Neural cell (in vitro differentiated cells): ENCODE data around the gene AHSP. TPM values are rescaled to one million over a fixed set of nuclear protein-coding genes. Genes with fewer than 3 reads are reported as not detected.

Experiments
- H2AFZ ChIP-seq: fragments of 200-600, 300-800 bp; sonication (generic), shearing (Covaris generic); 2 replicates; pipeline ENCODE4 v1.6.0; 2014; ENCODE audit warnings: low read depth, mild to moderate bottlenecking, antibody characterized with exemption, low read length, moderate library complexity
- H3F3A ChIP-seq: fragments of 200-600 bp; shearing (Covaris generic); 2 replicates; pipeline ENCODE4 v1.6.1; 2016; ENCODE audit warnings: mild to moderate bottlenecking, moderate library complexity, mixed read lengths, antibody characterized with exemption, low read length; ENCODE audit not compliant: insufficient read depth, poor library complexity, severe bottlenecking
- H3K27ac ChIP-seq: fragments of 200-600, 300-800 bp; sonication (generic), shearing (Covaris generic); 2 replicates; pipeline ENCODE4 v1.5.1; 2014; ENCODE audit warnings: mild to moderate bottlenecking, low read length, moderate library complexity
- H3K27me3 ChIP-seq: fragments of 300-800, 200-600 bp; sonication (generic), shearing (Covaris generic); 2 replicates; pipeline ENCODE4 v1.6.0; 2014; ENCODE audit warnings: mild to moderate bottlenecking, low read depth, low read length, moderate library complexity; ENCODE audit not compliant: insufficient read depth
- H3K36me3 ChIP-seq: fragments of 300-800, 200-600 bp; sonication (generic), shearing (Covaris generic); 2 replicates; pipeline ENCODE4 v1.5.1; 2014; ENCODE audit warnings: mild to moderate bottlenecking, antibody characterized with exemption, low read length, moderate library complexity; ENCODE audit not compliant: insufficient read depth
- H3K4me2 ChIP-seq: fragments of 300-800, 200-600 bp; sonication (generic), shearing (Covaris generic); 2 replicates; pipeline ENCODE4 v1.6.0; 2014; ENCODE audit warnings: mild to moderate bottlenecking, low read length
- H3K4me3 ChIP-seq: fragments of 300-800, 200-600 bp; sonication (generic), shearing (Covaris generic); 2 replicates; pipeline ENCODE4 v1.5.1; 2014; ENCODE audit warnings: mild to moderate bottlenecking, low read length, moderate library complexity
- H3K79me2 ChIP-seq: fragments of 200-600 bp; shearing (Covaris generic); replicated peaks from 2 replicates; pipeline ENCODE4 v1.6.0; 2014; ENCODE audit warnings: mild to moderate bottlenecking, low read length, moderate library complexity; ENCODE audit not compliant: insufficient read depth
- H3K9ac ChIP-seq: fragments of 300-800, 200-600 bp; sonication (generic), shearing (Covaris generic); 2 replicates; pipeline ENCODE4 v1.6.1; 2016; ENCODE audit warnings: mild to moderate bottlenecking, low read length, mixed read lengths
- H3K9me2 ChIP-seq: fragments of 200-600 bp; shearing (Covaris generic); 2 replicates; pipeline ENCODE4 v1.6.1; 2016; ENCODE audit warnings: mild to moderate bottlenecking, low read length, mixed read lengths; ENCODE audit not compliant: insufficient read depth
- H3K9me3 ChIP-seq: fragments of 200-600, 300-800 bp; sonication (generic), shearing (Covaris generic); 2 replicates; pipeline ENCODE4 v1.6.1; 2016; ENCODE audit warnings: mild to moderate bottlenecking, mixed run types, low read length, moderate library complexity, mixed read lengths
- H4K20me1 ChIP-seq: fragments of 200-600 bp; shearing (Covaris generic); 2 replicates; pipeline ENCODE4 v1.6.1; 2016; ENCODE audit warnings: mild to moderate bottlenecking, mixed run types; ENCODE audit not compliant: insufficient read depth
- CTCF ChIP-seq: fragments of 450-650 bp; IDR thresholded peaks from 2 replicates; pipeline ENCODE4 v1.5.1; 2014; ENCODE audit warnings: antibody characterized with exemption, mild to moderate bottlenecking, moderate library complexity; ENCODE audit not compliant: poor library complexity, severe bottlenecking
- EP300 ChIP-seq: fragments of 450-650 bp; conservative IDR thresholded peaks from 2 replicates; pipeline ENCODE4 v1.6.1; 2014; ENCODE audit warnings: antibody characterized with exemption, mild to moderate bottlenecking, moderate library complexity; ENCODE audit not compliant: poor library complexity, severe bottlenecking
- EZH2 ChIP-seq: fragments of 200-600, 300-800 bp; shearing (Covaris generic), sonication (generic); IDR thresholded peaks from 2 replicates; pipeline ENCODE4 v1.6.1; 2014; ENCODE audit warnings: antibody characterized with exemption, low read length, borderline replicate concordance, mild to moderate bottlenecking; ENCODE audit not compliant: insufficient read depth, poor library complexity, severe bottlenecking
- MXI1 ChIP-seq: fragments of 450-650 bp; conservative IDR thresholded peaks from 2 replicates; pipeline ENCODE4 v1.6.1; 2014; ENCODE audit warnings: antibody characterized with exemption, mild to moderate bottlenecking; ENCODE audit not compliant: poor library complexity, severe bottlenecking
- POLR2AphosphoS5 ChIP-seq: IDR thresholded peaks from 2 replicates; pipeline ENCODE4 v1.6.1; 2012
- RAD21 ChIP-seq: fragments of 450-650 bp; conservative IDR thresholded peaks from 2 replicates; pipeline ENCODE4 v1.6.1; 2014; ENCODE audit warnings: antibody characterized with exemption, mild to moderate bottlenecking, moderate library complexity
- REST ChIP-seq: IDR thresholded peaks from 2 replicates; pipeline ENCODE4 v1.6.1; 2012; ENCODE audit warnings: borderline replicate concordance
- SMC3 ChIP-seq: fragments of 450-650 bp; conservative IDR thresholded peaks from 2 replicates; pipeline ENCODE4 v1.6.1; 2014; ENCODE audit warnings: antibody characterized with exemption, mild to moderate bottlenecking, moderate library complexity; ENCODE audit not compliant: poor library complexity
- TAF1 ChIP-seq: IDR thresholded peaks from 2 replicates; pipeline ENCODE4 v1.6.1; 2012; ENCODE audit warnings: low read depth
- polyA plus RNA-seq: library from polyadenylated mRNA; depleted of rRNA; stranded (reverse); fragments of >200 nt; gene quantifications from 2 replicates; pipeline ENCODE4 v1.2.3, GENCODE V29; 2014

Gene AHSP
- polyA plus RNA-seq, 1 donor from 2014 or later = not detected

- Histone ChIP-seq H3K9me3 (no peaks in the 10 kb centered on the region), H2AFZ (no peak overlapping the region), H3K27ac (no peak overlapping the region), H3K79me2 (peaks cover 9% of the 10 kb centered on the region), H3F3A (no peaks in the 10 kb centered on the region), H3K4me3 (no peak overlapping the region), H3K27me3 (no peaks in the 10 kb centered on the region), H3K9me2 (no peaks in the 10 kb centered on the region), H3K4me2 (no peak overlapping the region), H4K20me1 (no peaks in the 10 kb centered on the region), H3K36me3 (no peaks in the 10 kb centered on the region), H3K9ac (no peak overlapping the region)
- TF ChIP-seq POLR2AphosphoS5 (no peak), EZH2 (no peak), MXI1 (no peak), EP300 (no peak), SMC3 (no peak), CTCF (no peak), TAF1 (no peak), RAD21 (no peak), REST (no peak)
Measured at GRCh38 chr16:31513126-31513525, 14.6 kb upstream of the AHSP start.

GRCh38 chr16:31513884-31514283, 13.8 kb upstream of the AHSP start:
- Histone ChIP-seq H3K27me3 (no peaks in the 10 kb centered on the region), H3K36me3 (no peaks in the 10 kb centered on the region), H4K20me1 (no peaks in the 10 kb centered on the region), H3K9me3 (no peaks in the 10 kb centered on the region), H3K27ac (no peak overlapping the region), H2AFZ (no peak overlapping the region), H3K9me2 (no peaks in the 10 kb centered on the region), H3F3A (no peaks in the 10 kb centered on the region), H3K4me2 (no peak overlapping the region), H3K79me2 (peaks cover 6% of the 10 kb centered on the region), H3K9ac (no peak overlapping the region), H3K4me3 (no peak overlapping the region)
- TF ChIP-seq CTCF = no peak
- no peak for TF ChIP-seq TAF1
- TF ChIP-seq POLR2AphosphoS5 = no peak
- no peak for TF ChIP-seq EZH2
- TF ChIP-seq RAD21 = no peak
- no peak for TF ChIP-seq MXI1
- TF ChIP-seq SMC3 = no peak
- no peak for TF ChIP-seq REST
